H1 (cell line): ENCODE results near the gene NAA40. TPM values are rescaled to one million over a fixed set of nuclear protein-coding genes. Genes with fewer than 3 reads are reported as not detected.

ENCODE experiments used
- CTCF ChIA-PET: fragments of 300-600 bp; sonication (Branson Sonifier 250); formaldehyde crosslinking; loops from one replicate; lab custom pipeline; 2021; ENCODE audit not compliant: partially characterized antibody; lab: Charles Lee
- POLR2A ChIA-PET: fragments of 300-600 bp; sonication (Branson Sonifier 250); formaldehyde crosslinking; loops from one replicate; lab custom pipeline; 2021; ENCODE audit warnings: inconsistent platforms; ENCODE audit not compliant: partially characterized antibody; lab: Charles Lee
- DNase-seq, 2 experiments: peaks; one replicate each; pipeline versions ENCODE4 v3.0.0 to v3.0.0-alpha.2; 2010 to 2022; ENCODE audit warnings: low spot score in 2 of 2, low read depth in 1 of 2, mixed read lengths in 1 of 2
- FAIRE-seq: peaks from 2 replicates; lab custom pipeline; 2011; peaks lifted over from hg19 to GRCh38; lab: Jason Lieb, UNC
- H2AFZ ChIP-seq: 2 replicates; pipeline ENCODE4 v1.8.1; 2012; ENCODE audit warnings: low read length, inconsistent platforms
- H2AK5ac ChIP-seq: 2 replicates; pipeline ENCODE4 v1.6.1; 2013; ENCODE audit warnings: low read depth, low read length
- H2BK120ac ChIP-seq: replicated peaks from 2 replicates; pipeline ENCODE3; 2013; ENCODE audit warnings: low read depth, low read length, inconsistent platforms
- H2BK12ac ChIP-seq: 2 replicates; pipeline ENCODE4 v1.6.1; 2013; ENCODE audit warnings: low read depth, low read length
- H2BK15ac ChIP-seq: 2 replicates; pipeline ENCODE4 v1.6.1; 2013; ENCODE audit warnings: low read length
- H2BK20ac ChIP-seq: 2 replicates; pipeline ENCODE4 v1.6.1; 2013; ENCODE audit warnings: low read length
- H2BK5ac ChIP-seq: 2 replicates; pipeline ENCODE4 v1.6.1; 2013; ENCODE audit warnings: low read depth, low read length
- H3K14ac ChIP-seq: 2 replicates; pipeline ENCODE4 v1.6.1; 2013; ENCODE audit warnings: inconsistent platforms; ENCODE audit not compliant: insufficient read length
- H3K18ac ChIP-seq: 2 replicates; pipeline ENCODE4 v1.6.1; 2013; ENCODE audit warnings: low read length; ENCODE audit errors: extremely low read depth
- H3K23ac ChIP-seq: 2 replicates; pipeline ENCODE4 v1.6.1; 2013; ENCODE audit warnings: inconsistent platforms; ENCODE audit not compliant: insufficient read length
- H3K23me2 ChIP-seq: 2 replicates; pipeline ENCODE4 v1.6.1; 2013; ENCODE audit warnings: low read depth, low read length
- H3K27ac ChIP-seq: 2 replicates; pipeline ENCODE4 v1.6.1; 2011; ENCODE audit warnings: low read depth, low read length, inconsistent platforms
- H3K27me3 ChIP-seq, 4 experiments: replicated peaks in 1 of 4; 1 replicate in 1 of 4; 2 replicates in 3 of 4; pipeline versions ENCODE4 v1.6.1 to v1.8.1; 2011 to 2013; ENCODE audit warnings: low read length in 3 of 4, mild to moderate bottlenecking in 3 of 4, inconsistent platforms in 2 of 4, mixed read lengths in 2 of 4, moderate library complexity in 1 of 4; ENCODE audit not compliant: control insufficient read depth in 3 of 4, insufficient read depth in 3 of 4; ENCODE audit errors: extremely low read depth in 1 of 4
- H3K36me3 ChIP-seq, 4 experiments: 2 replicates each; pipeline versions ENCODE4 v1.6.1 to v1.8.1; 2011 to 2013; ENCODE audit warnings: mild to moderate bottlenecking in 4 of 4, low read length in 3 of 4, moderate library complexity in 2 of 4, control low read depth in 1 of 4, inconsistent platforms in 1 of 4; ENCODE audit not compliant: insufficient read depth in 4 of 4, control insufficient read depth in 2 of 4
- H3K4ac ChIP-seq: replicated peaks from 2 replicates; pipeline ENCODE3; 2013; ENCODE audit warnings: low read length, low read depth, mixed read lengths, inconsistent platforms; ENCODE audit not compliant: insufficient read length
- H3K4me1 ChIP-seq, 4 experiments: replicated peaks in 1 of 4; 1 replicate in 1 of 4; 2 replicates in 3 of 4; pipeline versions ENCODE4 v1.6.1 to v1.8.1; 2011 to 2013; ENCODE audit warnings: low read length in 3 of 4, inconsistent platforms in 2 of 4, mixed read lengths in 1 of 4; ENCODE audit not compliant: insufficient read depth in 4 of 4, control insufficient read depth in 3 of 4
- H3K4me2 ChIP-seq, 2 experiments: 2 replicates each; pipeline versions ENCODE4 v1.6.1 to v1.8.1; 2011 to 2013; ENCODE audit warnings: low read depth in 2 of 2, low read length in 2 of 2, control low read depth in 1 of 2, inconsistent platforms in 1 of 2, mild to moderate bottlenecking in 1 of 2; ENCODE audit not compliant: insufficient read depth in 1 of 2
- H3K4me3 ChIP-seq, 4 experiments: fragments of 200-600, 300-600 bp in 1 of 4; sonication (generic), shearing (Covaris generic), sonication (Bioruptor Twin) in 1 of 4; 2 replicates each; pipeline versions ENCODE4 v1.5.1 to v1.8.1; 2011 to 2016; ENCODE audit warnings: low read length in 4 of 4, low read depth in 3 of 4, control low read depth in 2 of 4, inconsistent platforms in 2 of 4, mild to moderate bottlenecking in 2 of 4, mixed read lengths in 1 of 4, moderate library complexity in 1 of 4; ENCODE audit not compliant: insufficient read depth in 2 of 4; ENCODE audit errors: extremely low read depth in 1 of 4
- H3K56ac ChIP-seq: replicated peaks from 2 replicates; pipeline ENCODE3; 2013; ENCODE audit warnings: low read depth, mild to moderate bottlenecking, mixed read lengths, low read length, inconsistent platforms; ENCODE audit not compliant: insufficient read length
- H3K79me1 ChIP-seq: 2 replicates; pipeline ENCODE4 v1.6.1; 2013; ENCODE audit warnings: low read depth, low read length, control low read depth
- H3K79me2 ChIP-seq, 2 experiments: 2 replicates each; pipeline versions ENCODE4 v1.6.1 to v1.8.1; 2012 to 2013; ENCODE audit warnings: low read length in 2 of 2, mild to moderate bottlenecking in 2 of 2, inconsistent platforms in 1 of 2; ENCODE audit not compliant: insufficient read depth in 2 of 2, control insufficient read depth in 1 of 2
- H3K9ac ChIP-seq, 4 experiments: replicated peaks in 1 of 4; 1 replicate in 1 of 4; 2 replicates in 3 of 4; pipeline versions ENCODE4 v1.6.1 to v1.8.1; 2011 to 2013; ENCODE audit warnings: low read depth in 3 of 4, low read length in 3 of 4, control low read depth in 2 of 4, mild to moderate bottlenecking in 2 of 4, moderate library complexity in 2 of 4, inconsistent platforms in 1 of 4; ENCODE audit errors: extremely low read depth in 1 of 4
- H3K9me3 ChIP-seq, 2 experiments: 2 replicates each; pipeline versions ENCODE4 v1.6.1 to v1.8.1; 2012 to 2013; ENCODE audit warnings: mild to moderate bottlenecking in 2 of 2, moderate library complexity in 2 of 2, control low read depth in 1 of 2, inconsistent platforms in 1 of 2, low read depth in 1 of 2, low read length in 1 of 2, mixed read lengths in 1 of 2; ENCODE audit not compliant: insufficient read depth in 2 of 2
- H4K20me1 ChIP-seq, 2 experiments: replicated peaks in 1 of 2; 2 replicates each; pipeline versions ENCODE3 to v1.8.1; 2011 to 2013; ENCODE audit warnings: inconsistent platforms in 2 of 2, low read length in 2 of 2, mild to moderate bottlenecking in 1 of 2; ENCODE audit not compliant: insufficient read depth in 2 of 2, control insufficient read depth in 1 of 2
- H4K5ac ChIP-seq: 2 replicates; pipeline ENCODE4 v1.6.1; 2013; ENCODE audit warnings: low read length, low read depth, mixed read lengths, inconsistent platforms; ENCODE audit not compliant: insufficient read length
- H4K8ac ChIP-seq: 2 replicates; pipeline ENCODE4 v1.8.0; 2013; ENCODE audit warnings: mild to moderate bottlenecking, moderate library complexity, low read length, inconsistent platforms; ENCODE audit not compliant: insufficient read depth; ENCODE audit errors: extremely low read depth
- H4K91ac ChIP-seq: replicated peaks from 2 replicates; pipeline ENCODE3; 2013; ENCODE audit warnings: low read length, mixed read lengths, inconsistent platforms; ENCODE audit not compliant: insufficient read length
- ASH2L ChIP-seq: fragments of 200-600, 300-600 bp; sonication (generic); IDR thresholded peaks from one replicate; pipeline ENCODE4 v1.7.1; 2017; ENCODE audit warnings: low read length
- BACH1 ChIP-seq: IDR thresholded peaks from 2 replicates; pipeline ENCODE4 v1.6.1; 2012; ENCODE audit warnings: low read length, improper control_type of control experiment
- CHD1 ChIP-seq: IDR thresholded peaks from 2 replicates; pipeline ENCODE4 v1.6.1; 2012; ENCODE audit warnings: low read depth, low read length, improper control_type of control experiment
- CTBP2 ChIP-seq: IDR thresholded peaks from 2 replicates; pipeline ENCODE4 v1.7.0; 2011; ENCODE audit warnings: borderline replicate concordance, mild to moderate bottlenecking, moderate library complexity, mixed read lengths, low read length; ENCODE audit not compliant: insufficient read depth, insufficient read length
- E2F6 ChIP-seq: IDR thresholded peaks from 2 replicates; pipeline ENCODE4 v1.6.1; 2012; ENCODE audit warnings: inconsistent platforms
- EZH2 ChIP-seq: fragments of 200-600 bp; sonication (generic); IDR thresholded peaks from 2 replicates; pipeline ENCODE4 v1.7.1; 2012; ENCODE audit warnings: low read depth, mild to moderate bottlenecking, moderate library complexity, low read length, inconsistent platforms; ENCODE audit not compliant: severe bottlenecking
- GABPA ChIP-seq: IDR thresholded peaks from 2 replicates; pipeline ENCODE4 v1.6.1; 2011; ENCODE audit warnings: mild to moderate bottlenecking, low read length, moderate library complexity, borderline replicate concordance; ENCODE audit not compliant: insufficient read depth
- JUND ChIP-seq: IDR thresholded peaks from 2 replicates; pipeline ENCODE4 v1.6.1; 2011; ENCODE audit warnings: mild to moderate bottlenecking, improper control_type of control experiment, low read length
- KDM5A ChIP-seq: fragments of 200-600 bp; IDR thresholded peaks from 2 replicates; pipeline ENCODE4 v1.7.1; 2012; ENCODE audit warnings: mild to moderate bottlenecking, low read length, inconsistent platforms, mixed read lengths
- RBBP5 ChIP-seq: IDR thresholded peaks from 2 replicates; pipeline ENCODE4 v1.7.1; 2012; ENCODE audit warnings: low read depth, mild to moderate bottlenecking, inconsistent platforms, low read length, moderate library complexity, borderline replicate concordance
- TAF1 ChIP-seq: IDR thresholded peaks from 2 replicates; pipeline ENCODE4 v1.6.1; 2011; ENCODE audit warnings: mild to moderate bottlenecking, low read depth, low read length
- WGBS, 2 experiments: shearing (Covaris generic) in 1 of 2; methylation state at CpG; one replicate each; pipeline versions ENCODE4 v1.1.6 to v1.1.7; 2013 to 2015; ENCODE audit warnings: low lambda C conversion rate in 2 of 2, mixed read lengths in 2 of 2, inconsistent platforms in 1 of 2, low coverage in 1 of 2, missing lambda C conversion rate in 1 of 2; ENCODE audit not compliant: insufficient replicate concordance in 2 of 2, insufficient coverage in 1 of 2, insufficient read length in 1 of 2; ENCODE audit errors: extremely low coverage in 1 of 2, missing lambda C conversion rate in 1 of 2; 5-methylcytosine and 5-hydroxymethylcytosine counted together
- polyA plus RNA-seq, 7 experiments: library from polyadenylated mRNA; depleted of rRNA in 3 of 7; stranded (reverse) in 5 of 7; unstranded in 2 of 7; fragments of >200 nt in 5 of 7; fragments of 200-250 nt in 2 of 7; gene quantifications; 1 replicate in 5 of 7; 2 replicates in 1 of 7; 4 replicates in 1 of 7; pipeline versions ENCODE4 v1.2.1 to v1.2.3, GENCODE V29; 2011 to 2013; ENCODE audit warnings: missing spikeins in 2 of 7, mixed read lengths in 2 of 7
- total RNA-seq: library from RNA; stranded (reverse); fragmentation: NEBNext Ultra II Directional; extraction: Animal tissue kit (Norgen Biotek cat#: 25700); gene quantifications from 2 replicates; pipeline ENCODE4 v1.2.1, GENCODE V29; 2021

The NAA40 gene
- total and polyA plus RNA-seq, 2 of the 8 experiments (the other 6 are each of a cell fraction or from before 2014, with no cell fraction given), result 20.0 to 31.1 TPM

GRCh38 chr11:63911440-63911839, 27.4 kb upstream of the NAA40 start:
- Histone ChIP-seq H4K8ac (no peak overlapping the region; the same call in 1 of the 2 replicates), H3K27me3 (no peaks in the 10 kb centered on the region), H4K5ac (no peak overlapping the region), H3K14ac (no peak overlapping the region), H3K36me3 (peaks cover 10 to 42% (median 19%) of the 10 kb centered on the region in 4 experiments; a peak in 7 of 8 replicates), H3K4me2 (peak overlapping the region; percentile 5 to 32; a peak in 1 of 4 replicates), H3K79me2 (peaks cover 3 to 27% of the 10 kb centered on the region in 2 experiments; a peak in 3 of 4 replicates), H2BK12ac (no peak overlapping the region), H3K4me3 (no peak overlapping the region), H2BK120ac (no peak overlapping the region), H2BK15ac (no peak overlapping the region), H2AK5ac (no peak overlapping the region), H3K18ac (no peak overlapping the region), H3K4ac (no peak overlapping the region), H3K9ac (no peak overlapping the region), H2AFZ (no peak overlapping the region), H3K23me2 (peaks cover 7% of the 10 kb centered on the region), H3K56ac (no peak overlapping the region), H3K79me1 (peaks cover 11% of the 10 kb centered on the region), H3K23ac (no peak overlapping the region), H3K4me1 (peaks cover 6 to 52% (median 39%) of the 10 kb centered on the region in 4 experiments), H3K9me3 (no peaks in the 10 kb centered on the region), H4K20me1 (peaks cover 14 to 21% of the 10 kb centered on the region in 2 experiments), H3K27ac (no peak overlapping the region), H4K91ac (no peak overlapping the region), H2BK5ac (no peak overlapping the region; the same call in 1 of the 2 replicates), H2BK20ac (no peak overlapping the region)
- TF ChIP-seq ASH2L (no peak), KDM5A (no peak), E2F6 (no peak), TAF1 (no peak), JUND (no peak), BACH1 (no peak), RBBP5 (no peak), EZH2 (no peak), GABPA (no peak), CTBP2 (no peak), CHD1 (no peak)
- 77% methylated on average over 8 of the region's 8 CpGs; no CpG with 5 or more reads in 1 of the 2 experiments for WGBS, 2 experiments
- ChIA-PET CTCF (interaction anchor here (1.0 to 2.0 kb wide), 7 partner anchors 9 to 74 kb away, joined by 3 to 10 read pairs (median 4); no protein-coding TSS in a partner anchor), POLR2A (interaction anchor here (0.9 to 6.6 kb wide), 10 partner anchors 8 to 143 kb away, joined by 3 to 74 read pairs (median 4); partner anchors contain the start of genes MARK2, RCOR2 and ZFTA)
- no peak for DNase-seq
- no peak for FAIRE-seq
